Upper lobe of right lung (tissue), 1 donor: Measurements from ENCODE around the gene HAS3. TPM values are rescaled to one million over a fixed set of nuclear protein-coding genes. Genes with fewer than 3 reads are reported as not detected.

Experiments
- ATAC-seq: fragments of 200-7000 bp; cut with Tn5 transposase; one replicate; pipeline ENCODE4 v1.9.1; 2020; ENCODE audit warnings: mild to moderate bottlenecking, moderate library complexity
- DNase-seq: peaks from one replicate; pipeline ENCODE4 v3.0.0-alpha.2; 2020
- H3K27ac ChIP-seq: fragments of 200-600 bp; one replicate; pipeline ENCODE4 v1.8.0; 2022
- H3K27me3 ChIP-seq: fragments of 200-600 bp; one replicate; pipeline ENCODE4 v1.8.0; 2022; ENCODE audit warnings: mild to moderate bottlenecking
- H3K36me3 ChIP-seq: fragments of 200-600 bp; one replicate; pipeline ENCODE4 v1.8.0; 2022
- H3K4me1 ChIP-seq: fragments of 200-600 bp; one replicate; pipeline ENCODE4 v1.8.0; 2022
- H3K4me3 ChIP-seq: fragments of 200-600 bp; one replicate; pipeline ENCODE4 v1.8.0; 2022; ENCODE audit warnings: mild to moderate bottlenecking
- H3K9me3 ChIP-seq: fragments of 200-600 bp; one replicate; pipeline ENCODE4 v1.8.0; 2022
- intact Hi-C: fragments of 100-400 bp; cut with DNase I; formaldehyde crosslinking; loops from one replicate; pipeline ENCODE4 v1.11.0; 2022
- total RNA-seq: library from RNA; stranded (reverse); fragmentation: NEBNext Ultra II Directional; extraction: Animal tissue kit (Norgen Biotek cat#: 25700); gene quantifications from one replicate; pipeline ENCODE4 v1.2.1, GENCODE V29; 2021
- TF ChIP-seq, protein P1 (sequence below): fragments of 200-600 bp; IDR thresholded peaks from one replicate; pipeline ENCODE4 v1.8.0; 2022; ENCODE audit warnings: antibody characterized with exemption
- donor health status: DM: no; HTN: yes; CAD: no; lungs with severe emphysema.

The HAS3 gene
- total RNA-seq, 1 donor from 2014 or later = 8.2 TPM

DNA sequence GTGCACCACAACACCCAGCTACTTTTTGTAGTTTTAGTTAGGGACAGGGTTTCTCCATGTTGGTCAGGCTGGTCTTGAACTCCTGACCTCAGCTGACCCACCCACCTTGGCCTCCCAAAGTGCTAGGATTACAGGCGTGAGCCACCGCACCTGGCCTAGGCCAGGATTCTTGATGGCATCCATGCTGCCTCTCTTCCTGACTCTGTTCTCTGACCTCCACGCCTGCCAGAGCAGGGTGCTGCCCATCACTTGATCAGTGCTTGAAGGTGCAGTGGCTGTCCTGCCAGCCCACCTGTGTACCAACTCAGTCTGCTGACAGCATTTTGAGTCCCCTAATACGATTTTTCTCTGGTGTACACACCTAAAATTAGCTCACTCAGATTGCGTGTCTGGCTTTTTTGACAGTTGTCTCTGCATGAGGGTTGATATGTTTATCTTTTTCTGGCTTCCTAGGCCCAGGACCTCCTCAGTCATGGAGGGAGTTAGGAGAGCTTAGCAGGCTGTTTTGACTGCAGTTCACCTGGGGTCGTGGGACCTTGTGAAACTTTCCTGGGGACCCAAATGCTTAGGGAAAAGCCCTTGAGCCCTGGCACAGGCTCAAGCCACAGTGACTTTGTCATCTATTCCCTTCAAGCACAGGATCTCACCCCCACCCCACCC, 5.9 kb downstream of the HAS3 start:
- H3K4me3 ChIP-seq = no peak overlapping the region
- intact Hi-C loops = loop anchor here (10.0 kb wide), 2 partner anchors 207 to 587 kb away; no protein-coding TSS in a partner anchor
- DNase-seq (peak; percentile 36), ATAC-seq (no peak)
- TF ChIP-seq, protein P1, sequence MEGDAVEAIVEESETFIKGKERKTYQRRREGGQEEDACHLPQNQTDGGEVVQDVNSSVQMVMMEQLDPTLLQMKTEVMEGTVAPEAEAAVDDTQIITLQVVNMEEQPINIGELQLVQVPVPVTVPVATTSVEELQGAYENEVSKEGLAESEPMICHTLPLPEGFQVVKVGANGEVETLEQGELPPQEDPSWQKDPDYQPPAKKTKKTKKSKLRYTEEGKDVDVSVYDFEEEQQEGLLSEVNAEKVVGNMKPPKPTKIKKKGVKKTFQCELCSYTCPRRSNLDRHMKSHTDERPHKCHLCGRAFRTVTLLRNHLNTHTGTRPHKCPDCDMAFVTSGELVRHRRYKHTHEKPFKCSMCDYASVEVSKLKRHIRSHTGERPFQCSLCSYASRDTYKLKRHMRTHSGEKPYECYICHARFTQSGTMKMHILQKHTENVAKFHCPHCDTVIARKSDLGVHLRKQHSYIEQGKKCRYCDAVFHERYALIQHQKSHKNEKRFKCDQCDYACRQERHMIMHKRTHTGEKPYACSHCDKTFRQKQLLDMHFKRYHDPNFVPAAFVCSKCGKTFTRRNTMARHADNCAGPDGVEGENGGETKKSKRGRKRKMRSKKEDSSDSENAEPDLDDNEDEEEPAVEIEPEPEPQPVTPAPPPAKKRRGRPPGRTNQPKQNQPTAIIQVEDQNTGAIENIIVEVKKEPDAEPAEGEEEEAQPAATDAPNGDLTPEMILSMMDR = no peak
- H3K27me3 ChIP-seq = peaks cover 7% of the 10 kb centered on the region
- peaks cover 53% of the 10 kb centered on the region for H3K36me3 ChIP-seq
- no peaks in the 10 kb centered on the region for H3K9me3 ChIP-seq
- no peak overlapping the region for H3K27ac ChIP-seq
- peaks cover 27% of the 10 kb centered on the region for H3K4me1 ChIP-seq

DNA sequence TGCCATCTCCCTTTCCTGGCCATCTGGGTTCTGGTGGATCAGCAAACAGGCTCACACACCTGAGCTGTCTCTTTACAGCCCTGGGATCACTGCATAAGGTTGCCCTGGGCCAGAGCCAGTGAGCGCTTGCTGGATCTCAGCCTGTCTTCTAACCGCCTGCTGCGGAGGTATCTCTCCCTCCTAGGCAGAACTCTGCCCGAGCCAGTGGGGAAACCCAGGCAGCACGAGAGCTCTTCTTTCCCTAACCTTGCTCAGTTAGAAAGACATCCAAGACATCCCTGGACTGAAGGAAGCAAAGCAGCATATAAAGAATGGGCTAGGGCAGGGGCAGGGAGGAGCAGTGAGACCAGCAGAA, 6.4 kb downstream of the HAS3 start:
- H3K9me3 ChIP-seq = no peaks in the 10 kb centered on the region
- no peak overlapping the region for H3K27ac ChIP-seq
- H3K27me3 ChIP-seq = peaks cover 2% of the 10 kb centered on the region
- peaks cover 23% of the 10 kb centered on the region for H3K4me1 ChIP-seq
- peaks cover 53% of the 10 kb centered on the region for H3K36me3 ChIP-seq
- peak; percentile 50 for DNase-seq
- TF ChIP-seq, protein P1 = no peak
- no peak for ATAC-seq
- no peak overlapping the region for H3K4me3 ChIP-seq
- intact Hi-C loops = loop anchor here (10.0 kb wide), 2 partner anchors 207 to 587 kb away; no protein-coding TSS in a partner anchor

DNA sequence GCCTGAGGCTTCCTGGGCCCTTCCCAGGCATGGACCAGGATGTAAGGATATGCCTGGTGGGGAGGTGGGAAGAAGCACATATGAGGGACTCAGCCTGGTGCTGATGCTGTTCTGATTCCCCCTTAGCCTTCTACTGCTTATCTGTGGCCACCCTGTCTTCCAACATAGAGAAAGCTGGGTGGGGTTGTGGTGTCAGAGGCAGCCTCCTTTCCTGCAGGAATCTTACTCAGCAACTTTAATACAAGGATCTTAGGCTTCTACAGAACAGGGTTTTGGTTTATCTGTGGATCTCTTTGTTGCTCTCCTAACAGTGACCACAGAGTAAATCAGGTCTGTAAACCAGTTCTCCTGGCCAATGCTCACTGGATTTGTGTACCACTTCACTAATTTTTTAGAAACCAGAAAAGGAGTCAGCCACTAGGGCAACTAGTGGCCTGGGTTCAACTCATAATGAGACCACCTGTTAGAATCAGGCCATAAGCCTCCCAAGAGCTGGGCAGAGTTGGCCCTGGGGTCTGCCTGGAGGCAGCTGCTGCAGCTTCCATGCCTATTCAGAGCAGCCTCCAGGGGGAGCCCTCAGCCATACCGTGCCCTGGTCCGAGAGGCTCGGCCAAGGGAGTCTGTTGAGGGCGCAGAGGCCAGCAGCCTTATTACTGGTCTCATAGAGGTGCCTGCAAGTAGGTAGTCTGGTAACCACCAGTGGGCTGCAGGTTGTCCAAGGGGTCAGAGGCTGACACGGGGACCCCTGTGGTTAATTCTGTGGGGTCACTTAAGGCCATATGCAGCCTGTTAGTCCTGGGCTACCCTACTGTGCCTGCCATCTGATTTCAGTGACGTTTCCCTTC, 7.1 kb downstream of the HAS3 start:
- Histone ChIP-seq H3K27ac (no peak overlapping the region), H3K36me3 (peaks cover 53% of the 10 kb centered on the region), H3K4me3 (no peak overlapping the region), H3K9me3 (no peaks in the 10 kb centered on the region), H3K27me3 (no peaks in the 10 kb centered on the region), H3K4me1 (peaks cover 21% of the 10 kb centered on the region)
- TF ChIP-seq, protein P1 = peak; percentile 76
- intact Hi-C loops = loop anchor here (10.0 kb wide), 2 partner anchors 208 to 588 kb away; no protein-coding TSS in a partner anchor
- DNase-seq = peak; percentile 82
- peak; percentile 82 for ATAC-seq

DNA sequence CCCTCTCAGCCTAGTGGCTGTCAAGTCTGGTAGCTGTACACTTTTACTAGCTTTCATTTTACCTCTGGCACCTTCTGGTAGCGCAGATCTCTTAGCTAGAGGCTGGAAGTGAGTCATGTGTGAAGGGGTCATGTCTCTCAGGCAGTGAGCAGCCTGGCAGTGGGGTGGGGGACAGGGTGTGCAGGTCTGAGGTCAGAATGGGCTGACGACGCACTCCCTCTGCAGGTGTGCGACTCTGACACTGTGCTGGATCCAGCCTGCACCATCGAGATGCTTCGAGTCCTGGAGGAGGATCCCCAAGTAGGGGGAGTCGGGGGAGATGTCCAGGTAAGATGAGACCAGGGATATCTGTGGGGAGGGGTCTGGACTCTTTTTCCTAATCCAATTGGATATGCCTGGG, 7.8 kb downstream of the HAS3 start:
- Histone ChIP-seq H3K4me3 (no peak overlapping the region), H3K27me3 (no peaks in the 10 kb centered on the region), H3K36me3 (peaks cover 60% of the 10 kb centered on the region), H3K9me3 (no peaks in the 10 kb centered on the region), H3K4me1 (peaks cover 14% of the 10 kb centered on the region), H3K27ac (no peak overlapping the region)
- DNase-seq (peak; percentile 39), ATAC-seq (no peak)
- intact Hi-C loops = loop anchor here (10.0 kb wide), 2 partner anchors 208 to 588 kb away; no protein-coding TSS in a partner anchor
- TF ChIP-seq, protein P1 = no peak

DNA sequence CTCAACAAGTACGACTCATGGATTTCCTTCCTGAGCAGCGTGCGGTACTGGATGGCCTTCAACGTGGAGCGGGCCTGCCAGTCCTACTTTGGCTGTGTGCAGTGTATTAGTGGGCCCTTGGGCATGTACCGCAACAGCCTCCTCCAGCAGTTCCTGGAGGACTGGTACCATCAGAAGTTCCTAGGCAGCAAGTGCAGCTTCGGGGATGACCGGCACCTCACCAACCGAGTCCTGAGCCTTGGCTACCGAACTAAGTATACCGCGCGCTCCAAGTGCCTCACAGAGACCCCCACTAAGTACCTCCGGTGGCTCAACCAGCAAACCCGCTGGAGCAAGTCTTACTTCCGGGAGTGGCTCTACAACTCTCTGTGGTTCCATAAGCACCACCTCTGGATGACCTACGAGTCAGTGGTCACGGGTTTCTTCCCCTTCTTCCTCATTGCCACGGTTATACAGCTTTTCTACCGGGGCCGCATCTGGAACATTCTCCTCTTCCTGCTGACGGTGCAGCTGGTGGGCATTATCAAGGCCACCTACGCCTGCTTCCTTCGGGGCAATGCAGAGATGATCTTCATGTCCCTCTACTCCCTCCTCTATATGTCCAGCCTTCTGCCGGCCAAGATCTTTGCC, 9.0 kb downstream of the HAS3 start:
- peaks cover 68% of the 10 kb centered on the region for H3K36me3 ChIP-seq

More for the DNA sequence above, 9.0 kb downstream of the HAS3 start:
- H3K4me3 ChIP-seq = no peak overlapping the region
- no peak overlapping the region for H3K27ac ChIP-seq
- H3K4me1 ChIP-seq = peaks cover 9% of the 10 kb centered on the region
- intact Hi-C loops = loop anchor here (10.0 kb wide), 2 partner anchors 210 to 590 kb away; no protein-coding TSS in a partner anchor
- ATAC-seq = no peak
- DNase-seq = peak; percentile 27
- no peaks in the 10 kb centered on the region for H3K9me3 ChIP-seq
- no peaks in the 10 kb centered on the region for H3K27me3 ChIP-seq
- TF ChIP-seq, protein P1 = no peak
